Naive B cell (primary cell): Measurements from ENCODE around the gene HPSE2. TPM values are rescaled to one million over a fixed set of nuclear protein-coding genes. Genes with fewer than 3 reads are reported as not detected.

Experiments
- ATAC-seq, 2 donors: fragments of 150-1000 bp; cut with Tn5 transposase; 2 replicates each; pipeline ENCODE4 v1.10.0; 2021; ENCODE audit warnings: low read depth in 2 of 2, mild to moderate bottlenecking in 2 of 2, moderate library complexity in 2 of 2
- DNase-seq: peaks from one replicate; pipeline ENCODE4 v3.0.0; 2022
- H3K27ac Mint-ChIP-seq, 6 donors: one replicate each; pipeline ENCODE4 v1.8.0; 2020 to 2022; ENCODE audit warnings: mild to moderate bottlenecking in 6 of 6, mixed read lengths in 6 of 6, moderate library complexity in 5 of 6, inconsistent platforms in 2 of 6
- H3K27me3 Mint-ChIP-seq, 3 donors: one replicate each; pipeline ENCODE4 v1.8.0; 2021 to 2022; ENCODE audit warnings: mixed read lengths in 3 of 3, mild to moderate bottlenecking in 1 of 3
- H3K36me3 Mint-ChIP-seq, 2 donors: one replicate each; pipeline ENCODE4 v1.8.0; 2020 to 2022; ENCODE audit warnings: mixed read lengths in 2 of 2, inconsistent platforms in 1 of 2, mild to moderate bottlenecking in 1 of 2
- H3K4me1 Mint-ChIP-seq, 3 donors: one replicate each; pipeline ENCODE4 v1.8.0; 2020 to 2022; ENCODE audit warnings: mixed read lengths in 3 of 3, inconsistent platforms in 1 of 3, mild to moderate bottlenecking in 1 of 3, moderate library complexity in 1 of 3
- H3K4me3 Mint-ChIP-seq, 8 donors: one replicate each; pipeline ENCODE4 v1.8.0; 2020 to 2022; ENCODE audit warnings: mild to moderate bottlenecking in 8 of 8, mixed read lengths in 8 of 8, moderate library complexity in 8 of 8, inconsistent platforms in 2 of 8
- H3K9me3 Mint-ChIP-seq, 7 donors: one replicate each; pipeline ENCODE4 v1.8.0; 2020 to 2022; ENCODE audit warnings: mixed read lengths in 7 of 7, mild to moderate bottlenecking in 5 of 7, inconsistent platforms in 2 of 7, moderate library complexity in 1 of 7
- polyA plus RNA-seq, 6 donors: library from polyadenylated mRNA; unstranded; fragments of 300-500 nt; fragmentation: Illumina TruSeq; gene quantifications; one replicate each; pipeline ENCODE4 v1.2.3, GENCODE V29; 2021; ENCODE audit warnings: low read depth in 6 of 6

HPSE2 gene
- polyA plus RNA-seq, 6 donors from 2014 or later: not detected

DNA sequence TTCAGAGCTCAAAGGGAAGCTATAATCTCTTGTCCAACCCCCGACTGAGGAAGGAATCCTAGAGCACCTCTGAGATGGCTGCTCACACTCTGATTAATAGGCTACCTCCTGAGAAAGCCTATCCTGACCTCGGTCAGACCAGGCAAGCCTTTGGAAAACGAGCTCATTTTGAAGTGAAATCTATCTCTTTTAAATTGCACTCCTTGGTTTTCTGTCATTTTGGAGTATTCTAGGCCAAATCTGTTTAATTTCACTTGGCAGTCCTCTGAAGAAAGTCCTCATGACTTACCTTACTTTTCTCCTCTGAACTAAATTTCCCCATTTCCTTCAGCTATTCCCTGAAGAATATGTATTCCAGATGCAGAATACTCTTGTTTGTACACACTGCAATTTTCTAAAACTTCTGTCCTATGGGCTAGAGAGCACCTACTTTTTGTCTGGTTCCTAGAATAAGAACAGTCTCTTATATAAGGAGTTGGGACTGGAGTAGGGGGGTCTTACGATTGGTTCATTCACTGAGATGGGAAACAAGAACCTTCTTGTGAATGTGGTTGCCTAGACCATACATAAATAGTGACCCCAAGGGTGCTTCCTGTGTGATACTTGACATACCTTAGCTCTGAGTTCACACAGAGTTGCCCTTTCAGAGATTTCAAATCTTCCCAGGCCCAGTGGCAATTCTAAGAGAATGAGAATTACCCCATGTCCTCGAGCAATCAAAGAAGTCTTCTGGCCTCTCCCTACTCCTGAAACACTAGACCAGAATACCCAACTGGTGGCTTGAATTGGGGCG is 757.0 kb downstream of the HPSE2 start:
- Mint-ChIP-seq H3K4me1 (peaks cover 6 to 13% (median 7%) of the 10 kb centered on the region in 3 donors), H3K27ac (no peak overlapping the region), H3K9me3 (peaks cover 0 to 8% (median 2%) of the 10 kb centered on the region in 7 donors), H3K36me3 (no peaks in the 10 kb centered on the region), H3K4me3 (no peak overlapping the region), H3K27me3 (peaks cover 0 to 14% (median 6%) of the 10 kb centered on the region in 3 donors)
- ATAC-seq (no peak), DNase-seq (no peak)

DNA sequence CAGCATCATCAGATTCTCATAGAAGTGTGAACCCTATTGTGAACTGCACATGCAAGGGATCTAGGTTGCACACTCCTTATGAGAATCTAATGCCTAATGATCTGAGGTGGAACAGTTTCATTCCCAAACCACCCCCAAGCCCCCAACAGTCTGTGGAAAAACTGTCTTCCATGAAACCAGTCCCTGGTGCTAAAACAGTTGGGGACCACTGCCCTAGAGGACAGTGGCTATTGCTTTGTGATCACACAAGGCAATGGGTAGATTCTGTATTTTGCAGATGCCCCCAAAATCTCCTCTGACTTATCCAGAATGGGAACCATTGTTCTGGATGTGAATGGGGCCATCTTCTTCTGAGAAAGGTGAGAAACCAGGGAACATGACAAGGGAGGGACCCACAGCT is 757.8 kb downstream of the HPSE2 start:
- H3K4me1 Mint-ChIP-seq: peaks cover 6 to 13% (median 7%) of the 10 kb centered on the region in 3 donors
- no peak overlapping the region for H3K4me3 Mint-ChIP-seq
- H3K27me3 Mint-ChIP-seq: peaks cover 0 to 14% (median 6%) of the 10 kb centered on the region in 3 donors
- DNase-seq: no peak
- no peak for ATAC-seq
- no peaks in the 10 kb centered on the region for H3K36me3 Mint-ChIP-seq
- peaks cover 0 to 5% (median 0%) of the 10 kb centered on the region in 7 donors for H3K9me3 Mint-ChIP-seq
- no peak overlapping the region for H3K27ac Mint-ChIP-seq

DNA sequence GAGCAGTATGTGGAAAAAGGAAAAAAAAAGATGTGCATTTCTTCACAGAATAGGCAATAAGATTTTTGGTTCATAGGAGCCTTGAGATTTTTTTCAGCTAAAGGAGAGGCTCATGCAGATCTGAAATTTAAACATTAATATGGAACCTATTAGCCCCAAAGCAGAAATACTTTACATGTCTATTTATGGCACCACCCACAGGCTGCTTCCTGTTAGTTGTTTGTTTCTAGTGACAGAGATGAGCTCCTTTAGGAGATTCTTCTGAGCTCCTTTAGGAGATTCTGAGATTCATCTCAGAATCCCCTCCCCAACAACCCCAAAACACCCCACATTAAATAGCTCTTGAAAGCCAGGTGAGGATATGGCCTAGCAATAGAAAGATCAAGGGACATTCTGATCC is 761.0 kb downstream of the HPSE2 start:
- Mint-ChIP-seq H3K4me1 (peaks cover 6 to 9% (median 7%) of the 10 kb centered on the region in 3 donors), H3K27ac (no peak overlapping the region)

DNA sequence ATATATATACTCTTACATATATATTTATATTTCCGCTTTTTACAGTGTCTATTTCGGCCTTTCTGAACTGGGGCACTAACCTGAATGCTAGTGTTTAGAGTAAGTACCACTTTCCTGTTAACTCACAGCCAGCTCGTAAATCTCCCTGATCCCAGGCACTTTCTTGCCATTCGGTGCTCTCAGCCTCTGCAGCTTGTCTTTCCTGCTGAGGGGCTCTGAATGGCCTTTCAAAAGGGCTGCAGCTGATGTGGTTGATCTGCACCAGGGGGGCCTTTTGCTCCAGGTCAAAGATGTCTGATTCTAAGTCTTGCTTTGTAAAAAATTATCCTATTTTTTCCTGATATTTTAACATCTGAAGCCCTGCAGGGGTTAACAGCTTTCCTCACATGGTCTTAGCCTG is 763.5 kb downstream of the HPSE2 start:
- no peaks in the 10 kb centered on the region for H3K36me3 Mint-ChIP-seq
- H3K27ac Mint-ChIP-seq: no peak overlapping the region

More for the DNA sequence above, 761.0 kb downstream of the HPSE2 start:
- Mint-ChIP-seq H3K4me3 (no peak overlapping the region), H3K9me3 (peaks cover 0 to 5% (median 0%) of the 10 kb centered on the region in 7 donors), H3K36me3 (no peaks in the 10 kb centered on the region), H3K27me3 (peaks cover 13 to 14% (median 13%) of the 10 kb centered on the region in 3 donors)
- DNase-seq (no peak), ATAC-seq (no peak)

DNA sequence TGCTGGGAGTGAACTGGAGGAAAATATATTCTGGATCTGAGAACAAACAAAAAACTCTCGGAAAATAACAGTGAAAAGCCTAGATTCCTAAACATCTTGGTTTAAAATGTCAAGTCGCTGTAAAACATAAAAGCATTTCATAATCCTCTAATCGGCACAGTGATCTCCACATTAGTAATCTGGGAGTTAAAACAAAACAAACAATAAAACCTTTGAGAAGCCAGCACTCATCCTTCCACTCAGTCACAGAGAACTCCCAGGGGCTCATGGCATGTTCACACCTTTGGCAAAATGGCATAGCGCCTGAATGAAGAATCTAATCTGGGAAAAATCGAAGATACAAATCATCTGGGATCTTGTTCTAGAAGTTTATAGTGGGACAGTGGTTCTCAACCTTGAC is 764.8 kb downstream of the HPSE2 start:
- Mint-ChIP-seq H3K27me3 (peaks cover 17 to 23% (median 22%) of the 10 kb centered on the region in 3 donors), H3K9me3 (peaks cover 0 to 5% (median 0%) of the 10 kb centered on the region in 7 donors), H3K36me3 (no peaks in the 10 kb centered on the region), H3K4me1 (peaks cover 12 to 16% (median 14%) of the 10 kb centered on the region in 3 donors), H3K4me3 (peak overlapping the region in 1 of 8 donors; percentile 12), H3K27ac (peak overlapping the region in 1 of 6 donors; percentile 74)
- ATAC-seq: no peak
- no peak for DNase-seq

More for the DNA sequence above, 763.5 kb downstream of the HPSE2 start:
- Mint-ChIP-seq H3K4me1 (peaks cover 11 to 14% (median 14%) of the 10 kb centered on the region in 3 donors), H3K27me3 (peaks cover 17 to 23% (median 22%) of the 10 kb centered on the region in 3 donors), H3K9me3 (peaks cover 0 to 5% (median 0%) of the 10 kb centered on the region in 7 donors), H3K4me3 (no peak overlapping the region)
- ATAC-seq: no peak
- no peak for DNase-seq

DNA sequence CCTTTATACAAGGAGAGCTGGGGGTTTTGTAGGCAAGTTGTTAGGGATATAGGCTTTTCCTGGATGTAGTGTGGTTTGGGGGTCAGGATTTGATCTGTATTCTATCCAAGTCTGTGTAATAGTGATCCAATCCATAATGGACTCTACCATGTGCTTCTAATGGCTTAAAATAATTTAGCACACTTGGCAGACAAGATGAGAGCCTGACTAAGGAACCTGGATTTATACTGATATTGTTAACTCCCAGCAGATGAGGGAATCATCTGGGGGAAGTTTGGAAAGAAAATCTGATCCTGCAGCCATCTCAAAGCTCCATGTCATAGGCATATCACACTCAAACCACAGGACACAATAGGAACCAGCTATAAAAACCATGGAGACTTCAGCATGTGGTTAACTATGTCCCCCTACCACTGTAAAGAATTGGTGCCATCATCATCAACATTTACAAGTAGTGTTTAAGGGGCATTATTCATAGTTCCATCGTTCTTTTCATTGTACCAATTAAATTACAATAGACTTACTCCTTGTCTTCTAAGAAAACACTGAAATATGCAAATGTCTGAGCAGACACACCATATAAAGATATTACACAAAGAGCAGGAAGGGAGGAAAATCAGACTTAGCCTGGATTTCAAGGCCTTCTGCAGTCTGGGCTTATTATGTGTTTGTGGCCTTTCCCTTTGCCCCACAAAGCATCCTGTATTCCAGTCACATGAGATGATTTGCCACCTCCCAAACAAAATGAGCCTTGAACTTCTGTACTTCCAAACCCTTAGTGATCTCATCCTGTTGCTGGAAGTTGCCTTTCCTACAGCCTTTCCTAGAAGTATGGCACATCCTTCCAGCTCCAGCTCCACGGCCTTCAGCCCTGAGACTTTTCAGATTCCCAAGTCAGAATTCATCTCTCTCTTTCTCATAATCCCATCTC is 766.4 kb downstream of the HPSE2 start:
- peaks cover 17 to 28% (median 23%) of the 10 kb centered on the region in 3 donors for H3K27me3 Mint-ChIP-seq
- peak overlapping the region in 6 of 8 donors; percentile 1 to 95 (median 48) for H3K4me3 Mint-ChIP-seq
- H3K4me1 Mint-ChIP-seq: peaks cover 6 to 10% (median 9%) of the 10 kb centered on the region in 3 donors
- no peaks in the 10 kb centered on the region for H3K9me3 Mint-ChIP-seq
- ATAC-seq: no peak
- no peak for DNase-seq
- H3K36me3 Mint-ChIP-seq: no peaks in the 10 kb centered on the region
- H3K27ac Mint-ChIP-seq: no peak overlapping the region

- DNase-seq (peak; percentile 59), ATAC-seq (peak; percentile 91 to 94)
- peaks cover 5 to 8% (median 7%) of the 10 kb centered on the region in 3 donors for H3K4me1 Mint-ChIP-seq
- H3K9me3 Mint-ChIP-seq: no peaks in the 10 kb centered on the region
- H3K4me3 Mint-ChIP-seq: peak overlapping the region; percentile 90 to 99 (median 98)
- H3K27ac Mint-ChIP-seq: peak overlapping the region in 5 of 6 donors; percentile 16 to 95 (median 79)
- H3K27me3 Mint-ChIP-seq: peaks cover 25 to 38% (median 28%) of the 10 kb centered on the region in 3 donors
- H3K36me3 Mint-ChIP-seq: no peaks in the 10 kb centered on the region
These were observed 767.9 kb downstream of the HPSE2 start for GRCh38 chr10:98467506-98468318.

DNA sequence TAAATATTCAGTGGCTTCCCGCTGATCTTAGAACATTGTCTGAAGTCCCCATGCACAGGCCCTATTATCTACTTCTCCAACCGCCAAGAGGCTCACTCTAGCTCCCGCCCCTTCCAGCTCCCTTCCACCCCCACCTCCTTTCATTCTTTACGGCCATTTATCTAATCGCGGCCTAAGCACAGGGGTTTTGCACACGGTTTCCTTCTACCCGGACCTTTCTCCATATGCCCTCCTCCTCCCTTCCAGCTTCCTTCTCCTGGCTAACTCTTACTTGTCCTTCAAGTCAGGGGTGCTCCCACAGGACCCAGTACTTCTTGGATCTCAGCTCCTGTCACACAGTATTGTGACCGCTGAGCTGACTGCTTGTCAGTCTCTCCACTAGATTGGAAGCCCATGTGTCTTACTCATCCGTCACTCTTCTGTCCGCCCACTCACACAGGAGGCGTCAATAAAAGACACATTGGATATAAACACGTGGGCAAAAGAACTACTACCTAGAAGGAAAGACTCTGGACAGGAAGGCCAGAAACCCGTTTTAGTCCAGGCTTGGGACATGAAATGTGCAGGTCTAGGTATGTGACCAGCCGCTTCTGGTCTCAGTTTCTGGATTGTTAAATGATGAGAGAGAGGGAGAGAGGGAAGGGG is 768.7 kb downstream of the HPSE2 start:
- Mint-ChIP-seq H3K36me3 (no peaks in the 10 kb centered on the region), H3K27ac (peak overlapping the region in 1 of 6 donors; percentile 79), H3K4me3 (peak overlapping the region; percentile 57 to 99 (median 97)), H3K4me1 (peaks cover 5 to 8% (median 7%) of the 10 kb centered on the region in 3 donors), H3K27me3 (peaks cover 28 to 43% (median 30%) of the 10 kb centered on the region in 3 donors), H3K9me3 (no peaks in the 10 kb centered on the region)
- DNase-seq (no peak), ATAC-seq (no peak)

- peaks cover 21 to 41% (median 29%) of the 10 kb centered on the region in 3 donors for H3K27me3 Mint-ChIP-seq
- ATAC-seq: no peak
- no peak overlapping the region for H3K27ac Mint-ChIP-seq
- peak overlapping the region in 1 of 8 donors; percentile 50 for H3K4me3 Mint-ChIP-seq
- no peaks in the 10 kb centered on the region for H3K36me3 Mint-ChIP-seq
- H3K9me3 Mint-ChIP-seq: no peaks in the 10 kb centered on the region
- DNase-seq: no peak
- H3K4me1 Mint-ChIP-seq: peaks cover 5 to 8% (median 7%) of the 10 kb centered on the region in 3 donors
These were observed 769.8 kb downstream of the HPSE2 start for GRCh38 chr10:98465866-98466265.

GRCh38 chr10:98463976-98464754 is 771.5 kb downstream of the HPSE2 start:
- no peak overlapping the region for H3K27ac Mint-ChIP-seq
- no peaks in the 10 kb centered on the region for H3K36me3 Mint-ChIP-seq
- peaks cover 17 to 33% (median 19%) of the 10 kb centered on the region in 3 donors for H3K27me3 Mint-ChIP-seq
- H3K9me3 Mint-ChIP-seq: no peaks in the 10 kb centered on the region
- H3K4me3 Mint-ChIP-seq: no peak overlapping the region
- H3K4me1 Mint-ChIP-seq: peaks cover 5 to 8% (median 7%) of the 10 kb centered on the region in 3 donors
- DNase-seq (no peak), ATAC-seq (no peak)

DNA sequence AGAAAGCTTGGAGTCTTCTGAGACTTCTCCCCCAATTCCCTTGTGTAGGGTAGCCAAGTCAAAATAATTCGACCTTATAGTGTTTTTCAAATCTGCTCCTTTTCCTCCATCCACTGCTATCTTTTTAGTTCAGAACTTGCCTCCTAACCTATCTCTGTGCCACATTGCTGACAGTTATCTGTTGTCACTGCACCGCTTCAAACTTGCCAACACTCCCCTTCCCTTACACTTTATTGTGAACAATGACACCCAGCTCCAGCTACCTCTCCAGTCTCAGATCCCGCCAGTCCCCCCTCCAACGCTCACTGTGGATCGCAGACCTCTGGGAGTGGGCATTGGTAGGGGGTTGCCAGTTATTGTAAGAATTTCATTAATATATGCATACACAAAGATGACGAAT is 772.6 kb downstream of the HPSE2 start:
- Mint-ChIP-seq H3K36me3 (peaks cover 0 to 4% of the 10 kb centered on the region in 2 donors), H3K4me1 (peaks cover 2 to 7% (median 5%) of the 10 kb centered on the region in 3 donors), H3K27ac (no peak overlapping the region), H3K9me3 (no peaks in the 10 kb centered on the region), H3K4me3 (no peak overlapping the region), H3K27me3 (peaks cover 21 to 34% (median 29%) of the 10 kb centered on the region in 3 donors)
- DNase-seq: no peak
- ATAC-seq: no peak
